ENCODE results near the gene AGAP1.

Gene AGAP1

DNA sequence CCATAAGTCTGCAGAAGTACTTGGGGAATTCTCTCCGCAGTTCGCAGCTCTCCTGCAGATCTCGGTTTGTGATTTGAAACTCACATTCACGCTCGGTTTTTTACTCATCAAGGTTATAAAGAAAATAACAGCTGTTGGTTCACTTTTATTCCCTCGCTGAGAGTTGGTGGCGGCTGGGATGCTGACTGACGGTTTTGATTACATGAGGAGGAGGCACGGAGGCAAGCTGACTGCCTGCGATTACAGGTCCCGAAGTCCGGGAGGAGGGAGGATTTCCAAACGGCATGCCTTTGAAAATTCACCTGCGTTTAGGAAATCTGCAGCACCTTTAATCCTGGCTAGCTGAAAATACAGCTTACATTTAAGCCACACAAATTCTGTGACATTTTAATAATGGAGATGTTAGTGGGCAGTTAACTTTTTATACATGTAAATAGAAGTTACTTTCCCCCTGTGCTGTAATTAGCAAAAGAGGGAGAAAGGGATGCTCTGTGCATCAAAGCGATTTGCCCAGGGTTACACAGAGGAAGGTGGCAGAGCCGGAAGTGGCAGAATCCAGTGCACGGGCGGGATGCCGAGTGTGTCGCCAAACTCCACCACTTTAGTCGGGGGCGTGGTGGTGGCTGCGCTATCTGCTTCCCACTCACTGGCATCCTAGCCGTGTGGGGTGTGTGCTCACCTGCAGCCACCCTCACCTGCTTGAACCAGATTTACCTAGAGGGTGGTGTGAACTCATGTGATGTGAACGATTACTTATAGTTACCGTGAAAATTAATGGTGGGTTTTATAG lies 14.7 kb downstream of the AGAP1 start:
- no peak for DNase-seq (ENCODE audit: low read depth in 2 of 2)

DNA sequence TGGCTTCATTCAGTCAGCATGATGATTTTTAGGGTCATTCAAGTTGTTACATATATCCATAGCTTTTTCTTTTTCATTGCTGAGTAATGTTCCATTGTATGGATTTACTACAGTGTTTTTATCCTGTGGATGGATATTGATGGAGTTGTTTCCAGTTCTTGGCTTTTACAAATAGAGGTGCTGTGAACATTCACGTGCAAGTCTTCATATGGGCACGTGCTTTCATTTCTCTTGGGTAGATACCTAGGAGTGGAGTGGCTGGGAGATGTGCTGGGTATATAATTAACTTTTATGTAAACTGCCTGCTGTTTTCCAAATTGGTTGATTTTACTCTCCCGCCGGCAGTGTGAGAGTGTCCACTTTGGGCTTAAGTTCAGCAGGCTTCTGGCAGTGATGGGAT lies 16.5 kb downstream of the AGAP1 start:
- no peak for DNase-seq (ENCODE audit: low read depth in 2 of 2)

DNA sequence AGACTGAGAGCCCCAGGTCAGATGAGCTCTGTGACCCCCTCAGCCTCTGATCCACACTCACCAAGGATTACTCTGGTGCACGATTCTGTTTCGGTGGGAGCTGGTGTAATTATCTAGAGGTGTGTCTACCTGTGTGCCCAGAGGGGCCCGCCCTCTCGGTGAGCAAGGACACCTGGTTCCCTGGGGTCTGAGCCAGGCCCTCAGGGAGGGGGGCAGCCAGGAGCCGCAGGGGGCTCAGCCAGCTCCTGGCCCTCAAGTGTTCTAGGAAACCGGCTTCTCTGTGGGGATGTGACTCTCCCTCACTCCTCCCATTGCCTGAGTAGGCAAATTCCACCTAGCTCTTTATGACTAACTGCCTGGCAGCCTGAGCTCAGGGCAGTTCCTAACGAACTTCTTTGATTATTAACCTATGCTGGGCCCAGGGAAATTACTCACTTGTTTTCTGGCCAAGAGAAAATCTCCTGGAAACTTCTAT lies 17.4 kb downstream of the AGAP1 start:
- DNase-seq (ENCODE audit: low read depth in 2 of 2), result no peak

DNA sequence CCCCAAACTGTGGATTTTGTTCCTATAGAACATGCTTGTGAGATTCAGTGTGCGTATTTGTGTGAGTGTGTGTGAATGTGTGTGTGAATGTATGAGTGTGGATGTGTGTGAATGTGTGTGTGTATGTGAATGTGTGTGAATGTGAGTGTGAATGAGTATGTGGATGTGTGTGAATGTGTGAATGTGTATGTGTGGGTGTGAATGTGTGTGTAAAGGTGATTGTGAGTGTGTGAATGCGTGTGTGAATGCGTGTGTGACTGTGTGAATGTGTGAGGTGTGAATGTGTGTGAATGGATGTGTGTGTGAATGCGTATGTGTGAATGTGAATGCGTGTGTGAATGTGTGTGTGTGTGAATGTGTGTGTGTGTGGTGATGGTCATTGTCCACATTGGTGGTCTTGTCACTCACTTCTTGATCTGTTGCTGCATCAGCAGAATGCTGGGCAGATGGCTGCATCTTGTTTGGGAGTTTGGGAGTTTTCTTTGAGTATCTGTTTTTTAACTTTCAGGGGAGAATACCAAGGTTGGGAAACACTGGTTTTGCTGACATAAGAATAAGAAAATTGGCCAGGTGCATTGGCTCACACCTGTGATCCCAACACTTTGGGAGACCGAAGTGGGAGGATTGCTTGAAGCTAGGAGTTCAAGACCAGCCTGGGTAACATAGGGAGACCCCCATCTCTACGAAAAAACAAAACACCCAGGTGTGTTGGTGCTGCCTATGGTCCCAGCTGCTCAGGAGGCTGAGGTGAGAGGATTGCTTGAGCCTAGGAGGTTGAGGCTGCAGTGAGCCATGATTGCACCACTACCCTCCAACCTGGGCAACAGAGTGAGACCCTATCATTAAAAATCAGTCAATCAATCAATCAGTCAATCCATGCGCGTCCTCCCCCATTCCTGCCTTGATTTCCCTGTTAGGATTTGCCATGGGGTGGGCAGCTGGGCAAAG lies 18.2 kb downstream of the AGAP1 start:
- no peak for DNase-seq (ENCODE audit: low read depth in 2 of 2)

DNA sequence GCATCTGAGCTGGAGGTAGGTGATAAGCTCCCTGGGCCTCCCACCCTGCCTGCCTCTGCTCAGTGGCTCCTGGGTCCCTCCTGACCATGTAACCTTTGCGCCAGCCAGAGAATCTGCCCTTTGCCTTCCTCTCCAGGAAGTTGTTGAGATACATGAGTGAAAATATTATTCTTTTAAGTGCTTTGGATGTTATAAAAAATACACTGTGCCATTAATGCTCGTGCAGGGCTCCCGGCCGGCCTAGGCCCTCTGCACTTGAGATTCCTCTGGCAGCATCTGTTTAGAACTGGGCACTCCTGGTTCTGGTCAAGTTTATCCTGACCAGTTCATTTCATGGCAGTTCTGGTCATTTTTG lies 18.8 kb downstream of the AGAP1 start:
- DNase-seq (ENCODE audit: low read depth in 2 of 2), result no peak

DNA sequence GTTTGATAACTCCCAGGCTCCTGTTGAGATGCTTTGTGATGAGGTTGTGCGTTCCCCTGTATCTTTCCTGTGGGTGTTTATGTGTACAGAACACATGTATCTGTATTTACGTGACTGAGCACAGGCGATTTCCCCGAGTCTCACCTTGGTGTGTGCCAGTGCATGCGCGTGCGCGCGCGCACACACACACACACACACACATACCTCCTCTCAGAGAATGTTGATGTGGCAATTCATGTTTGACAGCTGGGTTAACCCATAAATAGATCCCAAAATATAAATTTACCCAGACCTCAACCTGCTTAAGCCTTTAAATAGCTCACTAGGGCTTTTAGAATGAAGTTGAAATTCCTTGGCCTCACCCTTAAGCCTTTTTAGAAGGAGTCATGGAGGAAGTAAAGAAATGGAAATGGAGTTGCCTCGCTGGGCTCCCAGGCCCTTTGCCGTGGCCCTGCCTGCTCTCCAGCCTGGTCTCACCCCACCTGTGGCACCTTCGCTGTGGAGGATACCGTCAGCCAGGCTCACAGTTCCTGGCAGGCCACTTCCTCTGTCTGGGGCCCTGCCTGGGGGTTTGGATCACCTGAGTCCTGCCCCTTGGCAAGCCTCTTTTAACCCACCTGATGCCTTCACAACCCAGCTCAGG lies 20.3 kb downstream of the AGAP1 start:
- no peak for DNase-seq (ENCODE audit: low read depth in 2 of 2)

DNA sequence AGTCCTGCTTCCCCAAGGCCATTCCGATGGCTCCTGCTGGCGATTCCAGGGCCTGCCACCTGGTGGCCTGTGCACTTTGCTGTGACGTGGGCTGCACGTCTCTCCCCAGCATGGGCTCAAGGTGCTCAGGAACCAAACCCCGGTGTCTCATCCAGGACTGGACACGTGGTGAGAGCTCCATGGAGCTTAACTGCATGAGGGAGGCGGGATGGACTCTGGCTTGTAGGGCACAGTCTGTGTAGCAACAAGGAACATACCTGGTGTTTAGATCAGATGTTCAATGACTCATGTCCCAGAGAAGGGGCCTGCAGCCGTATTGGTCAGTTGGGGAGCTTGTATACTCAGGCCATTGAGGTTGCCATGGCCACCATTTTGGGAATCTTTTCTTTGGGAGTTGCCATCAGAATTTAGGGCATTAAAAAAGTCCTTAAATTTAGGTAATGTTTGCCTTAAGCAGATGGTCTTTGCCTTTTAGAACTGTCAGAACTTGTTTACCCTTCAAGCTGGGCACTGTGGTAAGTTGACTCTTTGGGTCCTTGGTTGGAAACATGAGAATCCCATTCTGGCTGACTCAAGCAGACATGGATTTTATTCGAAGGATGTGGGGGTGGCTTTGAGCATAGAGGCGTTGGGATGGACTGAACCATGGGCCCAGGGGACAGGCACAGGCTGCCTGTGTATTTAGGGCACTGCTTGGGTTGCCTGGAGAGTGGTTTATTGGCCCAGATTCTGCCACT lies 21.0 kb downstream of the AGAP1 start:
- no peak for DNase-seq (ENCODE audit: low read depth in 2 of 2)

DNA sequence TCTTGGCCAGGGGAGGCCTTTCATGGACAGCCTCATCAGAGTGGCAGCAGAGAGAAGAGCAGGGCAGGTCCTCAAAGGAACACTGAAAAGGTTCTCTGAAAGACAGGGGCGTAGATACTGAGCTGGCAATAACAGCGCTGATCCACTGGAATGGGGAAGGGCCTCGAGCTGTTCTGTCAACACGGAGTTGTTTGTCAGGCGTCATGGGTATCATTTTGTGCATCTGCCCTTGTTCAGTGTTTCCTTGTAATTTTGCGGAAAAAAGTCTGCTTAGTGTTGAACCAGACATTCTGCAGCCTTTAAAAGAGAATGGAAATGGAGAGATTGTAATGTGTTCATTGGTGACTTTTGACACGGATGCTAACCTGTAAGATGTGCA lies 21.5 kb downstream of the AGAP1 start:
- no peak for DNase-seq (ENCODE audit: low read depth in 2 of 2)

DNA sequence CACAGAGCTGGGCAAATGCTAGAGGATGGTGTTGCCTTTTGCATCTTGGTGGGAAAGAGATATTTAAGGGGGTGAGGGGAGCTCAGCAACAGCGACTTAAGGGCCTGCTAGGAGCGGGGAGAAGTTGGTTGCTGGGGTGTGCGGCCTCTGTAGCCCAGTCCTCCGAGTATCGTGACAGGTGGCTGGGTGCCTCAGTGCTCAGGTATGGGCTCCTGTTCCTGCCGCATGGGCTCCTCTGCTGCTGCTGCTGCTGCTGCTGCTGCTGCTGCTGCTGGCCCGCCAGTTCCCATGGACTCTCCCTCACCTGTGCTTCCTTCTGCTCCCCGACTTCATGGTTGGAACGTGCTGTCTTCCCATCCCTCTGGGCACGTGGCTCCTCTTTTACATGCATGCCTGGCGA lies 22.0 kb downstream of the AGAP1 start:
- DNase-seq (ENCODE audit: low read depth in 2 of 2), result no peak

DNA sequence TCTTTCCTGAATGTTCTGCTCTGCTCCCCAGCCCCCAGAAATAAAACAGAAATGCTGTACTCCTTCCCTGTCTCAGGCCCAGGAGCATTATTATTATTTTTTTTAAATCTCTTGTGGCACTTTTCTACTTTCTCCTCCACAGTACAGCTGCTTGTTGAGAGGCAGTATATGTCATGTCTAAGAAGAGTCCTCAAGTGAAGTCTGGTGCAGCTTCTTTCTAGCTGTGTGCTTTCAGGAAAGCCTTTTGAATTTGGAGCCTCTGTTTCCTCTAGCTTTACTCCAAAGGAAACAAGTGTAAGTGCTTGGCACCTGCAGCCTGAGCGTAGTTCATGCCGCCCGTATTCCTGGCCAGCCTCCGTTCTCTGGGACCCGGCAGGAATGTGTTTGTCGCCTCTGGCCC lies 22.4 kb downstream of the AGAP1 start:
- no peak for DNase-seq (ENCODE audit: low read depth in 2 of 2)

DNA sequence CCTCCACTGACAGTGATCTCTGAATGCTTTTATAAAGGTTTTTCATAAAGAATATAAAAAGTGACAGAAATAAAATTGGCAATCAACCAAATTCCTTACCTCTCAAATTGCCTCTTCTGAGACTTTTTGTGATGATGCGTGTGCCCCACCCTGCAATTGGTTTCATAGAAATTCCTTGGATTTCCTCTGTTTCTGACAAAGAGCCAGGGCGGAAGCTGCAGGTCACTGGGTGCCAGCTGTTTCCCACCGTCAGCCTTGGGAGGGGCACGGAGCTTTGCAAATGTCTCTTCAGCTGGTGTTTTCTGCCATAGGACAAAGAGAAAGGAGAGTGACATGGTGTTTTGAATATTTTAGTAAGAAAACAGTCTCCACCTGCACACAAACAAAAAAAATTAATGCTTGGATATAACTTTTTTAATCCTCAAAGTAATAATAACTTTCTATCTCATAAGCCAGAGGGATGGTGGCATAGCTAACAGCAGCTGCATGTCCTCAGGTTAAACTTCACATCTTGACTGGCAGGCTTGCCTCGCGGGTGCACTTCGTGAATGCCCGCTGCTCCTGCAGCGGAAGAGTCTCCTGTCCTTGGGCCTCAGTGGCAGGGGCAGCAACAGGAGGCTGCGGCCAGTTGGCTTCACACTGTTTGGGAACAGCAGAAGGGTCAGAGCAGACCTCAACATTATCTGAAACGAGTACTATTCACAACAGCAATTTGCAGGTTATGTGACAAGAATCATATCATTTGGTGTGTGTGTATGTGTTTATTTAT lies 24.7 kb downstream of the AGAP1 start:
- no peak for DNase-seq (ENCODE audit: low read depth in 2 of 2)

DNA sequence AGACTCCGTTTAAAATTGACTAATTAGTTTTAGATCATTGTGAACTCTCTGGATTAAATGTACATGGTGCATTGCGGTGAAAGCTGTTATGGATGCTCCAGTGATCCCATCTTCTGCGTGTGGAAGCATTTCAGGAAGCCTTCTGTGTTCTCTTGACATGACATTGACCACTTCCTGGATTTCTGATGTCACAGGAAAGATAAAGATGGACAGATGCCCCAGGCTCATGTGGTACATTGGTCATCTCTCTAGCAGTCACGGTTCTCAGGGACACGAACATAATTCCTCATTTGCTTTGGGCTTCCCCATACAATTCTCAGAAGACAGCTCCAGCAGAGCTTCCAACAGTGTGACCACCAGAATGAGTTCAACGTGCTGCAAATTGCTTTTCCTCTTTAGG lies 26.9 kb downstream of the AGAP1 start:
- DNase-seq (ENCODE audit: low read depth in 2 of 2), result no peak

DNA sequence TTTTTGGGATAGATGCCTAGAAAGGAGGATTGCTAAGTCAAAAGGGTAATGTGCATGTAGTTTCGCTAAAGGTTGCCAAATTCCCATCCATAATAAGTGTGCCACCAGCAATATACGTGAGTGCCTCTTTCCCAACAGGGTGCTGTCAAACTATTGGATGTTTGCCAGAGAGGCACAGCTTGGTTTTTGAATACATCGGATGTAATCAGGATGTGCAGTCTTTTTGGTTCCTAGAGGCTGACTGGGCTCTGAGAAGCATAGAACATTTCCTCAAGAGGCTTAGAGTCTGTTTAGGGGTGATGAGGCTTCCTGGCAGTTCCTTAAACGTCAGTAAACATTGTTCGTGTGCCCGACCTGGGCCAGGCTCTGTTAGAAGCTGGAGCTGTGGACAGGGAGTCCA lies 28.0 kb downstream of the AGAP1 start:
- no peak for DNase-seq (ENCODE audit: low read depth in 2 of 2)

DNA sequence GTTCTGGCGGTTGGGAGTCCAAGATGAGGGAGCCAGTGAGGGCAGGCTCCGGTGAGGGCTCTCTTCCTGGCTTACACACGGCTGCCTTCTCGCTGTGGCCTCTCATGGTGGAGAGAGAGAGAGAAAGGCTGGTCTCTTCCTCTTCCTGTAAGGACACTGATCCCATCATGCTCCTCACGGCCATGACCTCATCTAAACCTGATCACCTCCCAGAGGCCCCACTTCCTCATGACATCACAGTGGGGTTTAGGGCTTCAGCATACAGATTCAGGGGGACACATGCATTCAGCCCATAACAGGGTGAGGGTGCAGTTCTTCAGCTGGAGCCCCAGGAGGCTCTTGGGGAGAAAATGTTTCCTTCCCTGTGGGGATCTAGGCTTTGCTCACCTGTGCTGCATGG lies 29.2 kb downstream of the AGAP1 start:
- DNase-seq (ENCODE audit: low read depth in 2 of 2), result no peak

DNA sequence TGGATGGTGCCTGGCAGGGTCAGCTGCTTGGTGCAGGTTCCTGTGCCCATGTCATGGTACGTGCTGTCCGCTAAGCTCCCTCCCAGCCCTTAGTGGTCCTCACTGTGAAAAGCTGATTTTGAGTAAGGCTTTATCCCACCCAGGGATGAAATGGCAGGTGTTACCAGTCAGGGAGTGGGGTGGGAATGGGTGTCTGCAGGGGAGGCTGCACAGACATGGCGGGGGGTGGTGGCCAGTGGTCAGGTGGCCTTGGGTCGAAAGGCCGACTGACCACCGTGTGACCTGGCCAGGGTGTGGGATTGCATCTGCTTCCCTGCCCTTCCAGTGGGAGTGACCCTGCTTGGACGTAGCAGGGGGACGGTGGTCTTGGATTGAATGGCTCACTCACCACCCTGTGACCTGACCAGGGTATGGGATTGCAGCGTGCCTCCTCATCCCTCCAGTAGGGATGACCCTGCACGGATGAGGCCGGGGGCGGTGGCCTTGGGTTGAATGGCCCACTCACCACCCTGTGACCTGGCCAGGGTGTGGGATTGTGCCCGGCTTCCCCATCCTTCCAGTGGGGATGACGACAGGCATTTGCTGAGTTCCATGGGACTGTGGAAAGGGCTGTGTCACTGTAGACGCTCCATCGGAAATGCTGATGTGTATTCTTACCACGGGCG lies 29.8 kb downstream of the AGAP1 start:
- DNase-seq (ENCODE audit: low read depth in 2 of 2), result no peak

DNA sequence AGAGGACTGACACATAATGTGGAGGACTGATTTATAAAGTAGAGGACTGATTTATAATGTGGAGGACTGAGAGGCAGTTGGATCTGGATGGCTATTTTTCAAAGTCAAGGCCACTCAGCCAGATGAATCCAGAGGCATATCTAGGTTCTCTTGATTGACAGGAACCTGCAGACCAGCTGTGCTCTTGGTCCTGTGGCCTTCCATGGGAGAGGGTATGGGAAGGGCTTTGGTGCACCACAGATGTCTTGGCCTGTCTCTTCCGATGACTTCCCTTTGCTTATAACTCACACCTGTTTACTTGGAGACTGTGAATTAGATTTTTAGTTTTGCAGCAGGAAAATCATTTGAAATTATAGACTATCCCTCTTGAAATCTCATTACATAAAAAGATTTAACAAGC lies 32.3 kb downstream of the AGAP1 start:
- no peak for DNase-seq (ENCODE audit: low read depth in 2 of 2)

DNA sequence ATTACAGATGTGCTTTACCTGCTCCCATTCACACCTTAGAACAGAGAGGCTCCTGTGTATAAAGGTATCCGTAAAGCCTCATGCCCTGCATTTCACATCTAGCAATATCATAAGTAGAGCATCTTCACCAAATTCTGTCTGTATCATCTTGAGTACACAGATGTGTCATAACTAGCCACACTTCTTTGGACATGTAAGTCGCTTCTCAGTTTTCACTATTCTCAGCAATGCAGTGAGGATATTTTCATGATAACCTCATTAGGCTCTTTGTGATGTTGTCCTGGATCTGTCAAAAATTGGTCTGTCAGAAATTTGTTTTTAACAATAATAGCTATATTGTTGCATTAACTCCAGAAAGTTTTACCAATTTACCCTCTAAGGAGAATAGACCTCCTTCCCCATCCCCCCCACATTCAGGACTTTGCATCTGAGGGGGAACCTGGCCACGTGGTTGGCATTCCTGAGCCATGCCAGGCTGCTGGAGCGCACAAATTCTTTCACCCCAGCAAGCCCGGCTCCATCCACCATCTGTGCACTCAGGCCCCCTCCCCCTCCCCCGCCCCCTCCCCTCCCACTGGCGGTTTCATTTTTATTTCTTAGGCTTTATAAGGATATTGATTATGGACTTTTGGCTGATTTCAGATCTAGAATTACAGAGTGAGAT lies 34.1 kb downstream of the AGAP1 start:
- no peak for DNase-seq (ENCODE audit: low read depth in 2 of 2)

DNA sequence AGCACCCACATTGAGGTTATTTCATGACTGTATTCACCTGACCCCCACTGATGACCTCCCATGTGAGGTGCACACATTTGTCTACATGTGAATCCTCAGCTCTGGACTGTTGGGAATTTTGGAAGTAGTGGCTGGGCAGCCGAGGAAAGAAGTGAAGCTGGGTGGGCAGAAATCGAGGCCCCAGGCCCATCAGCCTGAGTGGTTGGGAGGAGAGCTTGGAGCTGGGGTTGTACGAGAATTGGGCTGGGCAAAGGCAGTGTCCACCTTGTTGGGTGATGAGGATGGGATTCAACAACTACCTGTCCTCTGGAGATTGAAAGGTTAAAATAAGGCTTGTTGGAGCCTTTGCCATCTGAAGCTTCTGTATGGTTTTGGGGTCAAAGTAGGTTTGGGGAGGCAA lies 35.8 kb downstream of the AGAP1 start:
- no peak for DNase-seq (ENCODE audit: low read depth in 2 of 2)

DNA sequence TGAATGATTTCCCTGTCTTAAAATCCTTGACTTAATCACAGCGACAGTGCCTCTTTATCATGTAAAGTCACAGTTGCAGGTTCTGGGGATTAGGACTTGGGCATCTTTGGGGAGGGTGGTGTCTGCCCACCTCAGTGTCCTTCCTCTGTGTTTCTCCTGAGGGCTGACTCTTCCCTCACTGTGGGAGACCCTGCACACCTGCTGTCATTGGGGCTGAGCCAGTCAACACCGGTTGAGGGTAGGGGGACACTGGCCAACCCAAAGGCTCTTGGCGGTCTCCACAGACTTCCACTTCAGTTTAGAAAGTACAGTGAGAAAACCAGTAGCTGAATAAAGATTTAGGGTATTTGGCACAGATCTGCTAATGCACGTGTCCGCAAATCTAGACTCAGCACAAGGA lies 36.9 kb downstream of the AGAP1 start:
- no peak for DNase-seq (ENCODE audit: low read depth in 2 of 2)

DNA sequence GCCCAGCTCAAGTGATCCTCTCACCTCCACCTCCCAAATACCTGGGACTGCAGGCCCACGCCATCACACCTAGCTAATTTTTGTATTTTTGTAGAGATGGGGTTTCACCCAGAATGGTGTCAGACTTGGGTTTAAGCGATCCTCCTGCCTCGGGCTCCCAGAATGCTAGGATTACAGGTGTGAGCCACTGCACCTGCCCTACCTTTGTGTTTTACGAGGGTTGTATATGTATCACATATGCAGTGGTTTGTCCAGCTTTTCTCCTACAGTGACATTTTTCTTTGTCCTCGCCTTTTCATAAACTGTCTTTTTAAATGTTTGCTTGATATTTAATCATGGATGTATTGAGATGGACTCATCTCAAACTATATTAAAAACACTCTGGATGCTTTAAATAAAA lies 38.5 kb downstream of the AGAP1 start:
- no peak for DNase-seq (ENCODE audit: low read depth in 2 of 2)
